ENCODE measurements around the gene UBE2QL1. TPM values are rescaled to one million over a fixed set of nuclear protein-coding genes. Genes with fewer than 3 reads are reported as not detected.

The UBE2QL1 gene
- total and polyA plus RNA-seq, 4 donors, result 0.43 to 3.3 (median 1.2) TPM

GRCh38 chr5:6491919-6492290, 43.2 kb downstream of the UBE2QL1 start:
- Histone ChIP-seq H3K27ac (ENCODE audit: low read depth in 1 of 2, low read length in 2 of 2) (no peak overlapping the region), H3K9me3 (ENCODE audit: control insufficient read depth, low read length) (no peaks in the 10 kb centered on the region), H3K36me3 (ENCODE audit: control insufficient read depth in 1 of 2, insufficient read depth in 2 of 2, low read length in 1 of 2) (no peaks in the 10 kb centered on the region), H3K4me1 (ENCODE audit: control insufficient read depth in 1 of 2, insufficient read depth in 2 of 2, low read length in 2 of 2) (no peaks in the 10 kb centered on the region), H3K27me3 (ENCODE audit: control insufficient read depth in 1 of 2, insufficient read depth in 2 of 2, low read length in 1 of 2) (no peaks in the 10 kb centered on the region), H3K4me3 (ENCODE audit: low read length in 2 of 2) (no peak overlapping the region)
- intact Hi-C loops (cut with DNase I), result no loop called here
- ATAC-seq (ENCODE audit: low FRiP score) (no peak), DNase-seq (no peak)
- WGBS, 2 donors, result 93 to 97% methylated on average over 13 of the region's 13 CpGs

GRCh38 chr5:6492934-6493333, 44.3 kb downstream of the UBE2QL1 start:
- intact Hi-C loops (cut with DNase I), result no loop called here
- DNase-seq (no peak), ATAC-seq (ENCODE audit: low FRiP score) (no peak)
- Histone ChIP-seq H3K36me3 (ENCODE audit: control insufficient read depth in 1 of 2, insufficient read depth in 2 of 2, low read length in 1 of 2) (no peaks in the 10 kb centered on the region), H3K9me3 (ENCODE audit: control insufficient read depth, low read length) (no peaks in the 10 kb centered on the region), H3K4me3 (ENCODE audit: low read length in 2 of 2) (no peak overlapping the region), H3K4me1 (ENCODE audit: control insufficient read depth in 1 of 2, insufficient read depth in 2 of 2, low read length in 2 of 2) (no peaks in the 10 kb centered on the region), H3K27ac (ENCODE audit: low read depth in 1 of 2, low read length in 2 of 2) (no peak overlapping the region), H3K27me3 (ENCODE audit: control insufficient read depth in 1 of 2, insufficient read depth in 2 of 2, low read length in 1 of 2) (no peaks in the 10 kb centered on the region)
- 94% methylated on average over 4 of the region's 4 CpGs for WGBS, 2 donors

- H3K9me3 ChIP-seq (ENCODE audit: control insufficient read depth, low read length), result no peaks in the 10 kb centered on the region
- DNase-seq (no peak), ATAC-seq (ENCODE audit: low FRiP score) (no peak)
- no peaks in the 10 kb centered on the region for H3K36me3 ChIP-seq (ENCODE audit: control insufficient read depth in 1 of 2, insufficient read depth in 2 of 2, low read length in 1 of 2)
- no peak overlapping the region for H3K4me3 ChIP-seq (ENCODE audit: low read length in 2 of 2)
- no peaks in the 10 kb centered on the region for H3K27me3 ChIP-seq (ENCODE audit: control insufficient read depth in 1 of 2, insufficient read depth in 2 of 2, low read length in 1 of 2)
- no peaks in the 10 kb centered on the region for H3K4me1 ChIP-seq (ENCODE audit: control insufficient read depth in 1 of 2, insufficient read depth in 2 of 2, low read length in 2 of 2)
- H3K27ac ChIP-seq (ENCODE audit: low read depth in 1 of 2, low read length in 2 of 2), result no peak overlapping the region
- intact Hi-C loops (cut with DNase I), result no loop called here
- WGBS, 2 donors, result 96% methylated on average over 9 of the region's 9 CpGs
Measured at GRCh38 chr5:6493681-6494454, 45.2 kb downstream of the UBE2QL1 start.

GRCh38 chr5:6494939-6495338, 46.3 kb downstream of the UBE2QL1 start:
- Histone ChIP-seq H3K27me3 (ENCODE audit: control insufficient read depth in 1 of 2, insufficient read depth in 2 of 2, low read length in 1 of 2) (no peaks in the 10 kb centered on the region), H3K9me3 (ENCODE audit: control insufficient read depth, low read length) (no peaks in the 10 kb centered on the region), H3K4me1 (ENCODE audit: control insufficient read depth in 1 of 2, insufficient read depth in 2 of 2, low read length in 2 of 2) (no peaks in the 10 kb centered on the region), H3K27ac (ENCODE audit: low read depth in 1 of 2, low read length in 2 of 2) (no peak overlapping the region), H3K36me3 (ENCODE audit: control insufficient read depth in 1 of 2, insufficient read depth in 2 of 2, low read length in 1 of 2) (no peaks in the 10 kb centered on the region), H3K4me3 (ENCODE audit: low read length in 2 of 2) (no peak overlapping the region)
- ATAC-seq (ENCODE audit: low FRiP score) (no peak), DNase-seq (no peak)
- 94 to 97% methylated on average over 5 of the region's 5 CpGs for WGBS, 2 donors
- intact Hi-C loops (cut with DNase I), result no loop called here

GRCh38 chr5:6495433-6496206, 47.0 kb downstream of the UBE2QL1 start:
- intact Hi-C loops (cut with DNase I), result no loop called here
- no peak for ATAC-seq (ENCODE audit: low FRiP score)
- DNase-seq, result no peak
- WGBS, 2 donors, result 51 to 56% methylated on average over 8 of the region's 8 CpGs
- no peaks in the 10 kb centered on the region for H3K9me3 ChIP-seq (ENCODE audit: control insufficient read depth, low read length)
- no peaks in the 10 kb centered on the region for H3K36me3 ChIP-seq (ENCODE audit: control insufficient read depth in 1 of 2, insufficient read depth in 2 of 2, low read length in 1 of 2)
- H3K27me3 ChIP-seq (ENCODE audit: control insufficient read depth in 1 of 2, insufficient read depth in 2 of 2, low read length in 1 of 2), result no peaks in the 10 kb centered on the region
- H3K4me3 ChIP-seq (ENCODE audit: low read length in 2 of 2), result no peak overlapping the region
- H3K27ac ChIP-seq (ENCODE audit: low read depth in 1 of 2, low read length in 2 of 2), result no peak overlapping the region
- H3K4me1 ChIP-seq (ENCODE audit: control insufficient read depth in 1 of 2, insufficient read depth in 2 of 2, low read length in 2 of 2), result no peaks in the 10 kb centered on the region

GRCh38 chr5:6496207-6496584, 47.5 kb downstream of the UBE2QL1 start:
- no peaks in the 10 kb centered on the region for H3K27me3 ChIP-seq (ENCODE audit: control insufficient read depth in 1 of 2, insufficient read depth in 2 of 2, low read length in 1 of 2)
- H3K4me3 ChIP-seq (ENCODE audit: low read length in 2 of 2), result no peak overlapping the region
- ATAC-seq (ENCODE audit: low FRiP score) (no peak), DNase-seq (no peak)
- no peak overlapping the region for H3K27ac ChIP-seq (ENCODE audit: low read depth in 1 of 2, low read length in 2 of 2)
- no peaks in the 10 kb centered on the region for H3K36me3 ChIP-seq (ENCODE audit: control insufficient read depth in 1 of 2, insufficient read depth in 2 of 2, low read length in 1 of 2)
- H3K9me3 ChIP-seq (ENCODE audit: control insufficient read depth, low read length), result no peaks in the 10 kb centered on the region
- no peaks in the 10 kb centered on the region for H3K4me1 ChIP-seq (ENCODE audit: control insufficient read depth in 1 of 2, insufficient read depth in 2 of 2, low read length in 2 of 2)
- WGBS, 2 donors, result 88 to 90% methylated on average over 5 of the region's 5 CpGs
- intact Hi-C loops (cut with DNase I), result no loop called here

- 94 to 95% methylated on average over 6 of the region's 6 CpGs for WGBS, 2 donors
- H3K4me1 ChIP-seq (ENCODE audit: control insufficient read depth in 1 of 2, insufficient read depth in 2 of 2, low read length in 2 of 2), result no peaks in the 10 kb centered on the region
- no peaks in the 10 kb centered on the region for H3K9me3 ChIP-seq (ENCODE audit: control insufficient read depth, low read length)
- H3K27ac ChIP-seq (ENCODE audit: low read depth in 1 of 2, low read length in 2 of 2), result no peak overlapping the region
- H3K4me3 ChIP-seq (ENCODE audit: low read length in 2 of 2), result no peak overlapping the region
- no peaks in the 10 kb centered on the region for H3K27me3 ChIP-seq (ENCODE audit: control insufficient read depth in 1 of 2, insufficient read depth in 2 of 2, low read length in 1 of 2)
- ATAC-seq (ENCODE audit: low FRiP score), result no peak
- intact Hi-C loops (cut with DNase I), result no loop called here
- no peaks in the 10 kb centered on the region for H3K36me3 ChIP-seq (ENCODE audit: control insufficient read depth in 1 of 2, insufficient read depth in 2 of 2, low read length in 1 of 2)
- DNase-seq, result no peak
Measured at GRCh38 chr5:6496636-6497035, 48.0 kb downstream of the UBE2QL1 start.

GRCh38 chr5:6497262-6497661, 48.6 kb downstream of the UBE2QL1 start:
- intact Hi-C loops (cut with DNase I), result no loop called here
- no peaks in the 10 kb centered on the region for H3K36me3 ChIP-seq (ENCODE audit: control insufficient read depth in 1 of 2, insufficient read depth in 2 of 2, low read length in 1 of 2)
- no peaks in the 10 kb centered on the region for H3K27me3 ChIP-seq (ENCODE audit: control insufficient read depth in 1 of 2, insufficient read depth in 2 of 2, low read length in 1 of 2)
- H3K27ac ChIP-seq (ENCODE audit: low read depth in 1 of 2, low read length in 2 of 2), result no peak overlapping the region
- no peak overlapping the region for H3K4me3 ChIP-seq (ENCODE audit: low read length in 2 of 2)
- H3K9me3 ChIP-seq (ENCODE audit: control insufficient read depth, low read length), result no peaks in the 10 kb centered on the region
- DNase-seq, result no peak
- ATAC-seq (ENCODE audit: low FRiP score), result no peak
- 48 to 57% methylated on average over 1 of the region's 1 CpG for WGBS, 2 donors
- no peaks in the 10 kb centered on the region for H3K4me1 ChIP-seq (ENCODE audit: control insufficient read depth in 1 of 2, insufficient read depth in 2 of 2, low read length in 2 of 2)

- no peak for DNase-seq
- no peaks in the 10 kb centered on the region for H3K4me1 ChIP-seq (ENCODE audit: control insufficient read depth in 1 of 2, insufficient read depth in 2 of 2, low read length in 2 of 2)
- no peaks in the 10 kb centered on the region for H3K27me3 ChIP-seq (ENCODE audit: control insufficient read depth in 1 of 2, insufficient read depth in 2 of 2, low read length in 1 of 2)
- WGBS, 2 donors, result 94 to 96% methylated on average over 4 of the region's 4 CpGs
- no peaks in the 10 kb centered on the region for H3K36me3 ChIP-seq (ENCODE audit: control insufficient read depth in 1 of 2, insufficient read depth in 2 of 2, low read length in 1 of 2)
- ATAC-seq (ENCODE audit: low FRiP score), result no peak
- H3K4me3 ChIP-seq (ENCODE audit: low read length in 2 of 2), result no peak overlapping the region
- intact Hi-C loops (cut with DNase I), result no loop called here
- H3K27ac ChIP-seq (ENCODE audit: low read depth in 1 of 2, low read length in 2 of 2), result no peak overlapping the region
- no peaks in the 10 kb centered on the region for H3K9me3 ChIP-seq (ENCODE audit: control insufficient read depth, low read length)
Measured at GRCh38 chr5:6498968-6499367, 50.3 kb downstream of the UBE2QL1 start.
